GM12892 (cell line): ENCODE data around the gene OPRM1.
A peak's percentile ranks its signal among the peaks of the same experiment; 100 is the strongest.

Experiments used
- DNase-seq: peaks from one replicate; pipeline ENCODE4 v3.0.0; 2011; ENCODE audit not compliant: insufficient read length
- FAIRE-seq: peaks from 2 replicates; lab custom pipeline; 2011; peaks lifted over from hg19 to GRCh38; lab: Jason Lieb, UNC
- POLR2A ChIP-seq: IDR thresholded peaks from 2 replicates; pipeline ENCODE4 v1.6.1; 2011; ENCODE audit warnings: low read depth, low read length, control low read depth
- POLR2AphosphoS5 ChIP-seq: IDR thresholded peaks from 2 replicates; pipeline ENCODE4 v1.6.1; 2011; ENCODE audit warnings: low read depth, low read length, control low read depth
- TAF1 ChIP-seq: IDR thresholded peaks from 2 replicates; pipeline ENCODE4 v1.6.1; 2011; ENCODE audit warnings: low read depth, mild to moderate bottlenecking, control low read depth, low read length, borderline replicate concordance

Gene OPRM1

GRCh38 chr6:154247119-154247861 lies 208.2 kb downstream of the OPRM1 start:
- DNase-seq (no peak), FAIRE-seq (no peak)
- TF ChIP-seq POLR2AphosphoS5: no peak
- no peak for TF ChIP-seq TAF1
- TF ChIP-seq POLR2A: no peak

- TF ChIP-seq TAF1: no peak
- no peak for TF ChIP-seq POLR2A
- TF ChIP-seq POLR2AphosphoS5: no peak
- peak; percentile 24 for FAIRE-seq
- DNase-seq: no peak
Observed at GRCh38 chr6:154249499-154250298, 210.7 kb downstream of the OPRM1 start.

- FAIRE-seq (no peak), DNase-seq (no peak)
- no peak for TF ChIP-seq POLR2AphosphoS5
Observed at GRCh38 chr6:154251116-154251515, 212.1 kb downstream of the OPRM1 start.

GRCh38 chr6:154252678-154253077 lies 213.6 kb downstream of the OPRM1 start:
- DNase-seq (no peak), FAIRE-seq (no peak)
- TF ChIP-seq POLR2A (no peak), POLR2AphosphoS5 (no peak), TAF1 (no peak)

GRCh38 chr6:154257067-154257466 lies 218.0 kb downstream of the OPRM1 start:
- no peak for FAIRE-seq
- no peak for TF ChIP-seq POLR2A
- no peak for TF ChIP-seq TAF1
- no peak for DNase-seq

GRCh38 chr6:154258064-154258757 lies 219.2 kb downstream of the OPRM1 start:
- TF ChIP-seq POLR2AphosphoS5: no peak
- TF ChIP-seq TAF1: no peak
- no peak for TF ChIP-seq POLR2A
- FAIRE-seq (peak; percentile 50), DNase-seq (no peak)

GRCh38 chr6:154261688-154262397 lies 222.8 kb downstream of the OPRM1 start:
- TF ChIP-seq POLR2AphosphoS5: no peak
- TF ChIP-seq TAF1: no peak
- TF ChIP-seq POLR2A: no peak
- DNase-seq (no peak), FAIRE-seq (no peak)

GRCh38 chr6:154266560-154267099 lies 227.6 kb downstream of the OPRM1 start:
- no peak for TF ChIP-seq POLR2A
- FAIRE-seq: no peak
- DNase-seq: no peak

GRCh38 chr6:154267508-154268106 lies 228.6 kb downstream of the OPRM1 start:
- no peak for DNase-seq
- no peak for TF ChIP-seq POLR2AphosphoS5
- TF ChIP-seq POLR2A: no peak
- no peak for TF ChIP-seq TAF1
- FAIRE-seq: no peak

- TF ChIP-seq TAF1 (no peak), POLR2AphosphoS5 (no peak), POLR2A (no peak)
- DNase-seq (no peak), FAIRE-seq (no peak)
Observed at GRCh38 chr6:154268486-154268885, 229.4 kb downstream of the OPRM1 start.

GRCh38 chr6:154274168-154274567 lies 235.1 kb downstream of the OPRM1 start:
- DNase-seq (no peak), FAIRE-seq (no peak)
- TF ChIP-seq POLR2A: no peak
- TF ChIP-seq POLR2AphosphoS5: no peak
- no peak for TF ChIP-seq TAF1
